K562 (cell line): Measurements from ENCODE around the gene ZNRF1. TPM values are rescaled to one million over a fixed set of nuclear protein-coding genes. Genes with fewer than 3 reads are reported as not detected.

Experiments
- CBX5 ChIP-seq: IDR thresholded peaks from 2 replicates; pipeline ENCODE4 v1.6.1; 2014; ENCODE audit warnings: low read depth, borderline replicate concordance
- HDAC1 ChIP-seq, 2 experiments: fragments of 450-650 bp; IDR thresholded peaks; 2 replicates each; pipeline ENCODE4 v1.6.1; 2016 to 2017; ENCODE audit warnings: inconsistent platforms in 1 of 2, mild to moderate bottlenecking in 1 of 2, moderate library complexity in 1 of 2
- HLTF ChIP-seq: fragments of 450-650 bp; IDR thresholded peaks from 2 replicates; pipeline ENCODE4 v1.6.1; 2016
- HNRNPK ChIP-seq: fragments of 200-400 bp; formaldehyde crosslinking; IDR thresholded peaks from one replicate; pipeline ENCODE4 v1.6.1; 2018; ENCODE audit warnings: mild to moderate bottlenecking, low read depth, low read length; ENCODE audit not compliant: poor library complexity, severe bottlenecking
- IFI16 ChIP-seq: fragments of 250-450 bp; sonication (Bioruptor Pico); IDR thresholded peaks from 2 replicates; pipeline ENCODE4 v2.1.2; 2022; ENCODE audit warnings: mild to moderate bottlenecking, inconsistent platforms
- L3MBTL2 ChIP-seq: fragments of 450-650 bp; IDR thresholded peaks from 2 replicates; pipeline ENCODE4 v1.6.1; 2016; ENCODE audit warnings: mild to moderate bottlenecking, moderate library complexity
- MEF2A ChIP-seq: IDR thresholded peaks from 2 replicates; pipeline ENCODE4 v1.6.1; 2011; ENCODE audit warnings: low read depth, mild to moderate bottlenecking, low read length, moderate library complexity; ENCODE audit not compliant: control insufficient read depth
- MIER1 ChIP-seq: fragments of 450-650 bp; IDR thresholded peaks from 2 replicates; pipeline ENCODE4 v1.6.1; 2016; ENCODE audit warnings: antibody characterized with exemption, mild to moderate bottlenecking, low read depth
- MTA3 ChIP-seq: fragments of 450-650 bp; formaldehyde crosslinking; IDR thresholded peaks from 2 replicates; pipeline ENCODE4 v1.6.1; 2017; ENCODE audit warnings: mild to moderate bottlenecking, borderline replicate concordance
- MYBL2 ChIP-seq, 2 experiments: fragments of 450-650 bp in 1 of 2; sonication (generic) in 1 of 2; formaldehyde crosslinking in 1 of 2; IDR thresholded peaks; 2 replicates each; pipeline versions ENCODE4 v1.6.1 to v1.8.1; 2017 to 2022; ENCODE audit warnings: borderline replicate concordance in 1 of 2, inconsistent platforms in 1 of 2, low read depth in 1 of 2, mild to moderate bottlenecking in 1 of 2, missing genetic modification reagents in 1 of 2, moderate library complexity in 1 of 2
- PML ChIP-seq: IDR thresholded peaks from 2 replicates; pipeline ENCODE4 v1.6.1; 2012; ENCODE audit warnings: low read length, inconsistent platforms
- POLR3G ChIP-seq: IDR thresholded peaks from 2 replicates; pipeline ENCODE4 v1.6.1; 2011; ENCODE audit not compliant: insufficient read length, insufficient replicate concordance; ENCODE audit errors: extremely low read depth
- PYGO2 ChIP-seq: fragments of 450-650 bp; IDR thresholded peaks from 2 replicates; pipeline ENCODE4 v1.6.1; 2016; ENCODE audit warnings: mild to moderate bottlenecking, missing genetic modification characterization, moderate library complexity, missing compliant biosample characterization
- RB1 ChIP-seq: fragments of 450-650 bp; IDR thresholded peaks from 2 replicates; pipeline ENCODE4 v1.6.1; 2017; ENCODE audit warnings: low read depth, mild to moderate bottlenecking
- SIRT6 ChIP-seq: IDR thresholded peaks from one replicate; pipeline ENCODE4 v1.6.1; 2012; ENCODE audit warnings: low read depth, mild to moderate bottlenecking, control low read depth, inconsistent platforms, low read length, moderate library complexity
- SRSF7 ChIP-seq: fragments of 200-400 bp; formaldehyde crosslinking; optimal IDR thresholded peaks from 2 replicates; pipeline ENCODE3; 2017; ENCODE audit warnings: mild to moderate bottlenecking, low read depth, low read length
- SUPT5H ChIP-seq: fragments of 450-650 bp; IDR thresholded peaks from 2 replicates; pipeline ENCODE4 v1.6.1; 2016
- TOE1 ChIP-seq, 2 experiments: fragments of 450-650 bp in 1 of 2; sonication (generic) in 1 of 2; formaldehyde crosslinking in 1 of 2; IDR thresholded peaks; 2 replicates each; pipeline versions ENCODE4 v1.7.1 to v1.8.0; 2016 to 2022; ENCODE audit warnings: borderline replicate concordance in 2 of 2, mild to moderate bottlenecking in 2 of 2, antibody characterized with exemption in 1 of 2, inconsistent platforms in 1 of 2, low read depth in 1 of 2, missing genetic modification reagents in 1 of 2, moderate library complexity in 1 of 2
- XRCC4 ChIP-seq: IDR thresholded peaks from one replicate; pipeline ENCODE4 v1.6.1; 2011; ENCODE audit not compliant: insufficient read depth, insufficient read length; ENCODE audit errors: extremely low read depth
- ZBTB1 ChIP-seq: sonication (generic); formaldehyde crosslinking; IDR thresholded peaks from 2 replicates; pipeline ENCODE4 v1.8.1; 2023; ENCODE audit warnings: missing genetic modification reagents, low read depth, mild to moderate bottlenecking, borderline replicate concordance
- ZBTB33 ChIP-seq: sonication (generic); formaldehyde crosslinking; IDR thresholded peaks from 2 replicates; pipeline ENCODE4 v1.8.1; 2023; ENCODE audit warnings: mild to moderate bottlenecking, missing genetic modification reagents
- polyA plus RNA-seq, 8 experiments: library from polyadenylated mRNA; depleted of rRNA in 4 of 8; stranded (reverse) in 5 of 8; unstranded in 3 of 8; fragments of >200 nt; fragmentation: Nextera tagmentation in 2 of 8; fragmentation: Illumina TruSeq in 1 of 8; extraction: Ambion mirVana in 2 of 8; extraction: Trizol in 1 of 8; gene quantifications; 2 replicates each; pipeline versions ENCODE4 v1.2.1 to v1.2.3, GENCODE V29; 2011 to 2014; ENCODE audit warnings: inconsistent platforms in 1 of 8, missing spikeins in 1 of 8
- total RNA-seq, 7 experiments: library from RNA; depleted of rRNA in 6 of 7; stranded (reverse); fragments of >200 nt in 6 of 7; fragmentation: Illumina TruSeq in 2 of 7; extraction: Trizol in 2 of 7; gene quantifications; 2 replicates each; pipeline versions ENCODE4 v1.2.1 to v1.2.3, GENCODE V29; 2011 to 2021; ENCODE audit warnings: low replicate concordance in 1 of 7
- TF ChIP-seq, protein P1 (sequence below): fragments of 450-650 bp; conservative IDR thresholded peaks from 2 replicates; pipeline ENCODE4 v1.6.1; 2016; ENCODE audit warnings: missing genetic modification characterization, low read depth, mild to moderate bottlenecking, control low read depth, missing compliant biosample characterization
- TF ChIP-seq, protein P2 (sequence below): fragments of 450-650 bp; IDR thresholded peaks from 2 replicates; pipeline ENCODE4 v1.6.1; 2016; ENCODE audit warnings: low read depth, mild to moderate bottlenecking, moderate library complexity

ZNRF1 gene
- total and polyA plus RNA-seq, 9 of the 15 experiments (the other 6 are each of a cell fraction or from before 2014, with no cell fraction given) = 9.5 to 37.7 (median 20.0) TPM

- TF ChIP-seq ZBTB1 (CRISPR knock-in tag) (no peak), SIRT6 (no peak), L3MBTL2 (peak; percentile 95), HNRNPK (no peak), PYGO2 (tag) (no peak), HDAC1 (IDR thresholded peaks at IDR 0.05) (peak in 1 of 2 experiments; percentile 99; a peak in 2 of 4 replicates), POLR3G (no peak), HLTF (peak; percentile 84; the same call in 1 of the 2 replicates), MYBL2 (IDR thresholded peaks at IDR 0.05; ENCODE audit: low read depth) (no peak), MYBL2 (CRISPR knock-in tag; IDR thresholded peaks at IDR 0.05; ENCODE audit: borderline replicate concordance) (no peak), MEF2A (no peak), ZBTB33 (CRISPR knock-in tag) (peak; percentile 77), IFI16 (CRISPR knock-in tag) (no peak), XRCC4 (no peak), CBX5 (0 out of 2 replicates have a peak, but pooled peaks have one; percentile 39), PML (no peak; the same call in 1 of the 2 replicates), SRSF7 (no peak), MTA3 (peak; percentile 83; the same call in 1 of the 2 replicates), SUPT5H (peak; percentile 46; the same call in 1 of the 2 replicates), MIER1 (no peak), RB1 (peak; percentile 34; the same call in 1 of the 2 replicates), TOE1 (IDR thresholded peaks at IDR 0.05; ENCODE audit: borderline replicate concordance) (peak; percentile 66; the same call in 1 of the 2 replicates), TOE1 (CRISPR knock-in tag; IDR thresholded peaks at IDR 0.05; ENCODE audit: borderline replicate concordance, low read depth) (no peak)
- TF ChIP-seq, protein P1, sequence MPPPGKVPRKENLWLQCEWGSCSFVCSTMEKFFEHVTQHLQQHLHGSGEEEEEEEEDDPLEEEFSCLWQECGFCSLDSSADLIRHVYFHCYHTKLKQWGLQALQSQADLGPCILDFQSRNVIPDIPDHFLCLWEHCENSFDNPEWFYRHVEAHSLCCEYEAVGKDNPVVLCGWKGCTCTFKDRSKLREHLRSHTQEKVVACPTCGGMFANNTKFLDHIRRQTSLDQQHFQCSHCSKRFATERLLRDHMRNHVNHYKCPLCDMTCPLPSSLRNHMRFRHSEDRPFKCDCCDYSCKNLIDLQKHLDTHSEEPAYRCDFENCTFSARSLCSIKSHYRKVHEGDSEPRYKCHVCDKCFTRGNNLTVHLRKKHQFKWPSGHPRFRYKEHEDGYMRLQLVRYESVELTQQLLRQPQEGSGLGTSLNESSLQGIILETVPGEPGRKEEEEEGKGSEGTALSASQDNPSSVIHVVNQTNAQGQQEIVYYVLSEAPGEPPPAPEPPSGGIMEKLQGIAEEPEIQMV = no peak
- TF ChIP-seq, protein P2, sequence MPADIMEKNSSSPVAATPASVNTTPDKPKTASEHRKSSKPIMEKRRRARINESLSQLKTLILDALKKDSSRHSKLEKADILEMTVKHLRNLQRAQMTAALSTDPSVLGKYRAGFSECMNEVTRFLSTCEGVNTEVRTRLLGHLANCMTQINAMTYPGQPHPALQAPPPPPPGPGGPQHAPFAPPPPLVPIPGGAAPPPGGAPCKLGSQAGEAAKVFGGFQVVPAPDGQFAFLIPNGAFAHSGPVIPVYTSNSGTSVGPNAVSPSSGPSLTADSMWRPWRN = no peak
These were observed 112.1 kb downstream of the ZNRF1 start (continued) for GRCh38 chr16:75110637-75111513.
